ENCODE measurements around the gene RBMX2. TPM values are rescaled to one million over a fixed set of nuclear protein-coding genes. Genes with fewer than 3 reads are reported as not detected.

Gene RBMX2
- total RNA-seq, 1 donor, result 24.8 TPM

DNA sequence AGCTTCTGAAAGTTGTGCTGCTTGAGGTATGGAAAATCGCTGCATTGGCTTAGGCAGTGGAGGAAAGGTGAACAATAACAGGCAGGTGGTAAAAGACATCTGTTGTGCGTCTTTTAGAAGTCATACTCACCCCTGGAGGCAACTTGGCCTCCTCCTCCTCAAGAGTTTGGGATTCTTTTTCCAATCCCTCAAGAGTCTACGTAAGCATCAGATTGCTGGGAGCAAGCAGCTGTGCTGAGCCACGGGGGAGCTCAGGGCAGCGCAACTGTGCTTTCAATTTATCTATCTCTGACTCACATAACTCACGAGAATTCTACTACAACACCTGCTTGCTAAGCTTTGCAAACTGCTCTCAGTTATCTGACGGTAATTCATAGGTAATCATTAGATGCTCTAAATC, 6.4 kb upstream of the RBMX2 start:
- no peak overlapping the region for H3K4me3 ChIP-seq (ENCODE audit: low read depth, low read length)
- TF ChIP-seq, protein P1, sequence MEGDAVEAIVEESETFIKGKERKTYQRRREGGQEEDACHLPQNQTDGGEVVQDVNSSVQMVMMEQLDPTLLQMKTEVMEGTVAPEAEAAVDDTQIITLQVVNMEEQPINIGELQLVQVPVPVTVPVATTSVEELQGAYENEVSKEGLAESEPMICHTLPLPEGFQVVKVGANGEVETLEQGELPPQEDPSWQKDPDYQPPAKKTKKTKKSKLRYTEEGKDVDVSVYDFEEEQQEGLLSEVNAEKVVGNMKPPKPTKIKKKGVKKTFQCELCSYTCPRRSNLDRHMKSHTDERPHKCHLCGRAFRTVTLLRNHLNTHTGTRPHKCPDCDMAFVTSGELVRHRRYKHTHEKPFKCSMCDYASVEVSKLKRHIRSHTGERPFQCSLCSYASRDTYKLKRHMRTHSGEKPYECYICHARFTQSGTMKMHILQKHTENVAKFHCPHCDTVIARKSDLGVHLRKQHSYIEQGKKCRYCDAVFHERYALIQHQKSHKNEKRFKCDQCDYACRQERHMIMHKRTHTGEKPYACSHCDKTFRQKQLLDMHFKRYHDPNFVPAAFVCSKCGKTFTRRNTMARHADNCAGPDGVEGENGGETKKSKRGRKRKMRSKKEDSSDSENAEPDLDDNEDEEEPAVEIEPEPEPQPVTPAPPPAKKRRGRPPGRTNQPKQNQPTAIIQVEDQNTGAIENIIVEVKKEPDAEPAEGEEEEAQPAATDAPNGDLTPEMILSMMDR (IDR thresholded peaks at IDR 0.05; ENCODE audit: insufficient read depth, low read length), result no peak
- no peak for DNase-seq (ENCODE audit: low read depth)

DNA sequence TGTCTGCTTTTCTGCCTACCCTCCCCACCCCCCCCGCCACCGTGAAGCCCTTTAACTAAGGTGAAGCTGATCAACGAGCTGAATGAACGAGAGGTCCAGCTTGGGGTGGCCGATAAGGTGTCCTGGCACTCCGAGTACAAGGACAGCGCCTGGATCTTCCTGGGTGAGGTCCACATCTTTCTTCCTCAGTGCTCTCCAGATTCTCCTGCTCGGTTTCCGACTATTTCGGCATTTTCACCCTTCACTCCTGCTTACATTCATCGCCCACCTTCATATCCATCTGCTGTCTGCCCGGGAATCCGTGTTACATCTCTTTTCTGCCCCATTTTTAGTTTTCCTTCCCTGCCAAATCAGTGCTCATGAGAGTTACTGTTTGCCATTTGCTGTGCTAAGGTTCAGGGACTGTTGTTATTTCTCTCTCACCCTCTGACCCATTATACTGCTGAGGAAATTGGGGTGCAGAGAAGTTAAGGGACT, 459 bp downstream of the RBMX2 start:
- DNase-seq (ENCODE audit: low read depth), result no peak
- TF ChIP-seq, protein P1 (IDR thresholded peaks at IDR 0.05; ENCODE audit: insufficient read depth, low read length), result no peak
- H3K4me3 ChIP-seq (ENCODE audit: low read depth, low read length), result peak overlapping the region; percentile 80

DNA sequence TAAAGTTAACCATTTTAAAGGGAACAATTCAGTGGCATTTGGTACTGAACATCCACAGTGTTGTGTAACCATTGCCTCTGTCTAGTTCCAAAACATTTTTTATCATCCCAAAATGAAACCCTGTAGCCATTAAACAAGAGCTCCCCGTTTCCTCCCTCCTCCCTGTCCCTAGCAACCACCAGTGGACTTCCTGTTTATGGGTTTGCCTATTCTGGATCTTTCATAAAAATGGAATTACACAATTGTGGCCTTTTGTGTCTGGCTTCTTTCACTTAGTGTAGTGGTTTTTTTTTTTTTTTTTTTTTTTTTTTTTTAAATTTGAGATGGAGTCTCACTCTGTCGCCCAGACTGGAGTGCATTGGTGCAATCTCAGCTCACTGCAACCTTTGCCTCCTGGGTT, 11.6 kb downstream of the RBMX2 start:
- TF ChIP-seq, protein P1 (IDR thresholded peaks at IDR 0.05; ENCODE audit: insufficient read depth, low read length), result no peak
- peak; percentile 2 for DNase-seq (ENCODE audit: low read depth)
- no peak overlapping the region for H3K4me3 ChIP-seq (ENCODE audit: low read depth, low read length)

DNA sequence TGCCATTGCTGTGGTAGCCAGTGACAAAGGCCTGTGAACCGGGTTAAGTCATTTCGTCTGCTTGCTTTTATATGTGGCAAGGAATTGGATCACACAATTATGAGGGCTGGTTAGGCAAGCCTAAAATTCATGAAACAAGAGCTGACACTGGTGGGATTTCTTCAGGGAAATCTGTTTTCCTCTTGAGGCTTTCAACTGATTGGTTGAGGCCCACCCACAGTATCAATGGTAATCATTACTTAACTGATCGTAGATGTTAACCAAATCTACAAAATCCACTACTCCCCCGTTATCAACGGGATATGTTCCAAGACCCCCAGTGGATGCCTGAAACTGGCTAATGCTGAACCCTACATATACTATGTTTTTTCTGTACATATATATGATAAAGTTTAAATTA, 13.0 kb downstream of the RBMX2 start:
- DNase-seq (ENCODE audit: low read depth), result no peak
- TF ChIP-seq, protein P1 (IDR thresholded peaks at IDR 0.05; ENCODE audit: insufficient read depth, low read length), result no peak
- no peak overlapping the region for H3K4me3 ChIP-seq (ENCODE audit: low read depth, low read length)

DNA sequence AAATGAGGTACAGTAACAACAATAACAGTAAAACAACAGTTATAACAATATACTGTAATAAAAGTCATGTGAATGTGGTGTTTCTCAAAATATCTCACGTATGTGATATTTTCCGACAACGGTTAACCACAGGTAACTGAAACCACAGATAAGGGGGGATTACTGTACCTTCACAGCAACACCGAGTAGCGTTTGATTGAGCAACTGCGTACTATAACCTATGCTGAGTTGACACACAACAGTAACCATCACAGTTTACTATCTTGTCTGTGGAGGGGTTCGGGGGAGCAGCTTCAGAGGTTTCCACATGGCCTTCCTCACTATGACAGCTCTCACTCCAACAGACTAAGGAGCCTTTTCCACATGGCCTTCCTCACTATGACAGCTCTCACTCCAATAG, 13.4 kb downstream of the RBMX2 start:
- no peak overlapping the region for H3K4me3 ChIP-seq (ENCODE audit: low read depth, low read length)
- TF ChIP-seq, protein P1 (IDR thresholded peaks at IDR 0.05; ENCODE audit: insufficient read depth, low read length), result no peak
- no peak for DNase-seq (ENCODE audit: low read depth)

DNA sequence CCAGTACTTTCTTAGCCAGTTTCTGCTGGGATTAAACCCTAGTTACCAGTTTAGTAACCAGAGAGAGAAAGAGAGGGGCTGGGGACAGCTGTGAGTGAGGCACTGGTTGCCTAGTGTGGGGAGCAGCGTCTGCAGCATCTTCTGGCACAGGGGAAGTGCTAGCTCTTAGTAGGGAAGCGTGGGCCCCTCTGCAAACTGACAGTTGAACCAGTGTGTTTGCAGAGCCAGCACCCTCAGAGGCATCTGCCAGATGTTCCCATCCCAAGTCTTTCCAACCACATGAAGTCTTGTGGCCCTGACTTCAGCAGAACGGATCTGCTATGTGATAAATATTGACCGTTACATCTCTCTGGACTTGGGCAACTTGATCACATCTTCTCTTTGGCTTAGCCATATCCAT, 15.0 kb downstream of the RBMX2 start:
- TF ChIP-seq, protein P1 (IDR thresholded peaks at IDR 0.05; ENCODE audit: insufficient read depth, low read length), result no peak
- H3K4me3 ChIP-seq (ENCODE audit: low read depth, low read length), result no peak overlapping the region
- DNase-seq (ENCODE audit: low read depth), result no peak

DNA sequence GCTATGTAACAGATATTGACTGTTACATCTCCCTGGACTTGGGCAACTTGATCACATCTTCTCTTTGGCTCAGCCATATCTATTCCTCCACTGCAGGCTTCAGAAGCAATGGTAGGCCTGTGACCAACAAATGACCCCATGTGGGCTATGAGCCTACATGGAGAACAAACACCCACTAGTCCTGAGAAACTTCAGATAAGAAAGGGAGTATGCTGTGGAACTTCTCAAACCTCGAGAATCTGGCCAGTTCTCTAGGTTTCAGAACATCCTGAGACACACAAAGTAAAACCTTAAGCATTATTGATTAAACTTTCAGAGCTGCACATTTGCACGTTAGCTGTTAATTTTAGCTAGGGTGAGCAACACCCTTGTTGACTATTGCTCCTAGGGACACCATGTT, 16.3 kb downstream of the RBMX2 start:
- TF ChIP-seq, protein P1 (IDR thresholded peaks at IDR 0.05; ENCODE audit: insufficient read depth, low read length), result no peak
- DNase-seq (ENCODE audit: low read depth), result no peak

More for the DNA sequence above, 16.3 kb downstream of the RBMX2 start:
- no peak overlapping the region for H3K4me3 ChIP-seq (ENCODE audit: low read depth, low read length)

Data from fibroblast of the aortic adventitia (primary cell).